Measurements from ENCODE around the gene AFAP1. TPM values are rescaled to one million over a fixed set of nuclear protein-coding genes. Genes with fewer than 3 reads are reported as not detected.

AFAP1 gene
- total and polyA plus RNA-seq, 8 donors: 23.6 to 31.4 (median 27.4) TPM

GRCh38 chr4:7770224-7771050, 169.2 kb downstream of the AFAP1 start:
- peak; percentile 42 for ATAC-seq
- H3K36me3 ChIP-seq: peaks cover 0 to 80% of the 10 kb centered on the region in 2 donors
- peak in 2 of 4 donors; percentile 25 to 33 for DNase-seq
- no peak overlapping the region for H3K4me3 ChIP-seq
- H3K9me3 ChIP-seq: no peaks in the 10 kb centered on the region
- no peak overlapping the region for H3K27ac ChIP-seq
- intact Hi-C loops (cut with DNase I): no loop called here
- no peaks in the 10 kb centered on the region for H3K27me3 ChIP-seq
- peak; percentile 23 to 34 for TF ChIP-seq CTCF (IDR thresholded peaks at IDR 0.05)
- no peaks in the 10 kb centered on the region for H3K4me1 ChIP-seq

GRCh38 chr4:7769396-7770223, 170.1 kb downstream of the AFAP1 start:
- DNase-seq (peak in 1 of 4 donors; percentile 48), ATAC-seq (no peak)
- Histone ChIP-seq H3K27ac (no peak overlapping the region), H3K4me1 (no peaks in the 10 kb centered on the region), H3K9me3 (no peaks in the 10 kb centered on the region), H3K27me3 (no peaks in the 10 kb centered on the region), H3K36me3 (peaks cover 0 to 82% of the 10 kb centered on the region in 2 donors), H3K4me3 (no peak overlapping the region)
- intact Hi-C loops (cut with DNase I): no loop called here
- no peak for TF ChIP-seq CTCF (IDR thresholded peaks at IDR 0.05)

DNA sequence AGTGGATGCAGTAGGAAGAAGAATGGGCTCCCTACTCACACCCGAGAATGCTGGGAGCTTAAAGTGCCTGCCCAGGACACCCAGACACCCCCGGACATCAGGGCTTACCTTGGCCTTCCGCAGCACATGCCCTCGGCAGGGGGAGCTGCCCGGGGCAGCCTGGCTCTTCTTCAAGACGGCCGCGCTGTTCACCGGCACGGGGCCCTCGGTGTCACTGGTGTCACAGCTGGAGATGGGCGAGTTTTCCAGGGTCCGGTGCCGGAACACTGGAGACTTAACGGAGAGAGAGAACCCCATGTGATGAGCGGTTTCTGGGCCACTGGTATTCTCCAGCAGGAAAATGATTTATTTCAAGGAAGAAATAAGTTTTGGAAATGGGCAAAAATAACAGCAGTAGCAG, 170.9 kb downstream of the AFAP1 start:
- no peak for TF ChIP-seq CTCF (IDR thresholded peaks at IDR 0.05)
- no peak for DNase-seq
- intact Hi-C loops (cut with DNase I): no loop called here
- H3K4me1 ChIP-seq: no peaks in the 10 kb centered on the region
- H3K27ac ChIP-seq: no peak overlapping the region
- no peak for ATAC-seq
- no peaks in the 10 kb centered on the region for H3K27me3 ChIP-seq
- no peaks in the 10 kb centered on the region for H3K9me3 ChIP-seq
- no peak overlapping the region for H3K4me3 ChIP-seq
- peaks cover 0 to 82% of the 10 kb centered on the region in 2 donors for H3K36me3 ChIP-seq

- Histone ChIP-seq H3K4me1 (no peaks in the 10 kb centered on the region), H3K27ac (no peak overlapping the region), H3K36me3 (peaks cover 0 to 82% of the 10 kb centered on the region in 2 donors), H3K27me3 (no peaks in the 10 kb centered on the region), H3K4me3 (no peak overlapping the region), H3K9me3 (no peaks in the 10 kb centered on the region)
- ATAC-seq: no peak
- no peak for TF ChIP-seq CTCF (IDR thresholded peaks at IDR 0.05)
- DNase-seq: no peak
- intact Hi-C loops (cut with DNase I): no loop called here
Observed at GRCh38 chr4:7767966-7768365, 171.7 kb downstream of the AFAP1 start.

DNA sequence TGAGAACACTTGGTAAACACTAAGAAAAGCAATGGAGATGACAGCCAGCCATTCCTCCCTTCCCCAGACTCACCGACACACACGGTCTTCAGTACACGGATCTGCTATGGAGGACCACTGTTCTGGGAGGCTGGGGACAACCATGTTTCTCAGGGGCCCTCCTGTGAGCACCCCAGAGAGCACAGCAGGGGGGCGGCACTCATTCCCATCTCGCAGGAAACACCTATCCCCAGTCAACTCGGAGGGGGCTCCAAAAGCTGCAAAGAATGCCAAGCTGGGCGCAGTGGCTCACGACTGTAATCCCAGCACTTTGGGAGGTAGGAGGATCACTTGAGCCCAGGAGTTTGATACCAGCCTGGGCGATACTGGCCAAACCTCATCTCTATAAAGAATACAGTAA, 172.1 kb downstream of the AFAP1 start:
- TF ChIP-seq CTCF (IDR thresholded peaks at IDR 0.05): no peak
- intact Hi-C loops (cut with DNase I): no loop called here
- no peak overlapping the region for H3K27ac ChIP-seq
- H3K27me3 ChIP-seq: no peaks in the 10 kb centered on the region
- no peaks in the 10 kb centered on the region for H3K9me3 ChIP-seq
- H3K36me3 ChIP-seq: peaks cover 0 to 82% of the 10 kb centered on the region in 2 donors
- no peak for DNase-seq
- H3K4me3 ChIP-seq: no peak overlapping the region
- no peak for ATAC-seq
- H3K4me1 ChIP-seq: no peaks in the 10 kb centered on the region

All from left lung (tissue), 10 donors.